ENCODE measurements around the gene DDHD1. TPM values are rescaled to one million over a fixed set of nuclear protein-coding genes. Genes with fewer than 3 reads are reported as not detected.
"Not testable (repeated sequence)": the region's sequence is repeated elsewhere in the genome, so short reads cannot be mapped to it uniquely, and the experiment has no call there.

Gene DDHD1
- total RNA-seq, 5 donors from 2014 or later (not counting 1 experiment from before 2014, with no cell fraction given) = 36.6 to 69.6 (median 45.4) TPM

DNA sequence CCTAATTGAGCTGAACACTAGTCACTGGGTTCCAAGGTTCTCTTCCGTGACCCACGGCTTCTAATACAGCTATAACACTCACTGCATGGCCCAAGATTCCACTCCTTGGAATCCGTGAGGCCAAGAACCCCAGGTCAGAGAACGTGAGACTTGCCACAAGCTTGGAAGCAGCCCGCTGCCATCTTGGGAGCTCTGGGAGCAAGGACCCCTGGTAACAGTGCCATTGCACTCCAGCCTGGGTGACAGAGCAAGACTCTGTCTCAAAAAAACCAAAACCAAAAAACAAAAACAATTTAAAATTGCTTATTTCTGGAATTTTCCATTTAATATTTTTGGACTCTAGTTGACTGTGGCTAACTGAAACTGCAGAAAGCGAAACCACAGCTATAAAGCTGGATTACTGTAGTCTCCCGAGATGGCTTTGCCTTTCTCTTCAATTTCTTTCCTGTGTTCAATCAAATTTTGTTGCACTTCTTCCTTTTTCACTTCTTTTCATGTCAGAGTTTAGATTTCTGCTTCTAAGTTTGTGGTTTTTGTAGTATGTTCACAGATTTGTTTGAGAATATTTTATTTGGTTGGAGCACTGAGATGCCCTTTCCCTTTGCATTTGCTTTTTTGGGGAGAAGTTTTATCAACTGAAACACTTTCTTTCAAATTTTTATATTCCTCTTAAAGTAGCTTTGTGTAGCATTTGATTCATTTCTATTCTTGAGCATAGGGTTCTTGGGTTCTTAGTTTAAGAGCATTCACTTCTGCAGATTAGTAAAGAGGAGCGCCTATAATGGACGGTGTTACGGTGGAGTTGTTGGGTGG lies 44.6 kb downstream of the DDHD1 start:
- Mint-ChIP-seq H3K27ac (no peak overlapping the region), H3K9me3 (no peaks in the 10 kb centered on the region), H3K36me3 (peaks cover 3% of the 10 kb centered on the region), H3K4me1 (peaks cover 7 to 15% (median 13%) of the 10 kb centered on the region in 3 donors), H3K27me3 (no peaks in the 10 kb centered on the region), H3K4me3 (no peak overlapping the region)
- H3K4me1 ChIP-seq (ENCODE audit: control insufficient read depth in 1 of 2, extremely low read depth in 1 of 2, insufficient read depth in 2 of 2, low read length in 2 of 2) = peaks cover 20 to 25% of the 10 kb centered on the region in 2 experiments
- H3K27me3 ChIP-seq (replicated peaks in 1 of 2; ENCODE audit: control insufficient read depth in 2 of 2, extremely low read depth in 1 of 2, insufficient read depth in 2 of 2, low read length in 1 of 2) = no peaks in the 10 kb centered on the region
- DNase-seq = peak in 2 of 35 experiments; percentile 33 to 41
- peak; percentile 43 to 77 (median 50) for ATAC-seq (replicated peaks in 1 of 4)
- CTCF ChIA-PET = interaction anchor here in 1 of 2 donors (0.8 to 3.7 kb wide), 4 partner anchors 17 to 54 kb away, joined by 3 to 23 read pairs (median 6); partner anchors contain the start of gene DDHD1
- 75% methylated on average over 5 of the region's 10 CpGs for WGBS (ENCODE audit: insufficient coverage)
- peak overlapping the region; percentile 34 to 72 for H3K4me3 ChIP-seq (ENCODE audit: control insufficient read depth in 1 of 2, extremely low read depth in 1 of 2, low read length in 1 of 2)
- H3K9me3 ChIP-seq = no peaks in the 10 kb centered on the region
- POLR2A ChIA-PET = interaction anchor here (1.4 to 2.6 kb wide), 2 partner anchors 44 kb away, joined by 5 to 16 read pairs; partner anchors contain the start of gene DDHD1 (in 2 of the 2)
- peak overlapping the region; percentile 78 for H3K27ac ChIP-seq (ENCODE audit: low read length)
- H3K36me3 ChIP-seq (ENCODE audit: control insufficient read depth in 2 of 2, extremely low read depth in 1 of 2, insufficient read depth in 1 of 2, low read length in 1 of 2) = no peaks in the 10 kb centered on the region

DNA sequence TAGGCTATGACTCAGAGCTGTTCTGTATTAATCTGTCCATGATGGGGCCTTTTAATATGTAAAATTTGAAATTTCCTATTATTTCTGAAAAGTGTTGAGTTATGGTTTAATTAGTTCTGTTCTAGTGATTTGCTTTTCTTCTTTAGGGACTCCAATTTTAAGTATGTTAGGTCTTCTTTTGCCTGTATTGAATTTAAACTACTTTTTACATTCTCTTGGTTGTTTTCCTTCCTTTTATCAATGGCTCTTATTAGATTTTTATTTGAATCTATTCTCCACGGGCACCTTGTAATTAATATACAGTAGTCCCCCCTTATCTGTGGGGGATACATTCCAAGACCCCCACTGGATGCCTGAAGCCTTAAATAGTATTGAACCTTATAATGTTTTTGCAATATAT lies 46.4 kb downstream of the DDHD1 start:
- peak overlapping the region; percentile 57 for H3K27ac ChIP-seq (ENCODE audit: low read length)
- Mint-ChIP-seq H3K9me3 (no peaks in the 10 kb centered on the region), H3K27ac (peak overlapping the region in 1 of 2 donors; percentile 79), H3K4me1 (peaks cover 7 to 15% (median 8%) of the 10 kb centered on the region in 3 donors), H3K36me3 (peaks cover 14% of the 10 kb centered on the region), H3K27me3 (no peaks in the 10 kb centered on the region), H3K4me3 (no peak overlapping the region)
- H3K27me3 ChIP-seq (replicated peaks in 1 of 2; ENCODE audit: control insufficient read depth in 2 of 2, extremely low read depth in 1 of 2, insufficient read depth in 2 of 2, low read length in 1 of 2) = no peaks in the 10 kb centered on the region
- no CpG with 5 or more reads among the region's 1 CpG for WGBS (ENCODE audit: insufficient coverage)
- H3K4me3 ChIP-seq (ENCODE audit: control insufficient read depth in 1 of 2, extremely low read depth in 1 of 2, low read length in 1 of 2) = no peak overlapping the region
- H3K9me3 ChIP-seq = no peaks in the 10 kb centered on the region
- POLR2A ChIA-PET = interaction anchor here in 1 of 2 donors (0.6 kb wide), 1 partner anchor 32 kb away, joined by 3 read pairs; no protein-coding TSS in a partner anchor
- H3K4me1 ChIP-seq (ENCODE audit: control insufficient read depth in 1 of 2, extremely low read depth in 1 of 2, insufficient read depth in 2 of 2, low read length in 2 of 2) = peaks cover 20 to 25% of the 10 kb centered on the region in 2 experiments
- ATAC-seq (replicated peaks in 1 of 4) (no peak), DNase-seq (no peak)
- CTCF ChIA-PET = no interaction called here
- peaks cover 0 to 2% of the 10 kb centered on the region in 2 donors for H3K36me3 ChIP-seq (ENCODE audit: control insufficient read depth in 2 of 2, extremely low read depth in 1 of 2, insufficient read depth in 1 of 2, low read length in 1 of 2)

DNA sequence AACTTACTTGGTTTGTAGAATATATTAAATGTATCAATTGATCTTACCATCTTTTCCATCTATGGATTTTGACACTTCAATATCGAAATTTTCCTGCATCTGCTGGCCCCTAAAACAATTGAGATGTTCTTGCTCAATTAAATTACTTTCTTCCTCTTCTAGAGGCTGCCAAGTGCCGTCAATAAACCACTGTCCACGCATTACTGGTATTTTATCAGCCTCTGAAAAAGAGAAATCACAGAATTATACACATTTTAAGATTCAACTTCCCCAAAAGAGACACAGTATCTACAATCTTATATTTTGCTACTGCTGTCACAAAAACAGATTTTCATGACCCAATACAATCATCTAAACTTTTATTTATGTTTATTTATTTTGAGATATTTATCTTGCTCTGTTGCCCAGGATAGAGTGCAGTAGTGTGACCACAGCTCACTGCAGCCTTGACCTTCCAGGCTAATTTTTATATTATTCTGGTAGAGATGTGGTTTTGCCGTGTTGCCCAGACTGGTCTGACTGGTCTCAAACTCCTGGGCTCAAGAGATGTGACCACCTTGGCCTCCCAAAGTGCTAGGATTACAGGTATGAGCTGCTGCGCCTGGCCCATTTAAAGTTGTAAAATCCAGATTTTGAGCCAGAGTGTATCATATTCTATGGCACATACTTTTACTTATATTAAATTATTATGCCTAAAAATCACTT lies 49.3 kb downstream of the DDHD1 start:
- Histone ChIP-seq H3K27me3 (replicated peaks in 1 of 2; ENCODE audit: control insufficient read depth in 2 of 2, extremely low read depth in 1 of 2, insufficient read depth in 2 of 2, low read length in 1 of 2) (no peaks in the 10 kb centered on the region), H3K27ac (ENCODE audit: low read length) (no peak overlapping the region), H3K4me3 (ENCODE audit: control insufficient read depth in 1 of 2, extremely low read depth in 1 of 2, low read length in 1 of 2) (no peak overlapping the region), H3K36me3 (ENCODE audit: control insufficient read depth in 2 of 2, extremely low read depth in 1 of 2, insufficient read depth in 1 of 2, low read length in 1 of 2) (peaks cover 0 to 2% of the 10 kb centered on the region in 2 donors), H3K4me1 (ENCODE audit: control insufficient read depth in 1 of 2, extremely low read depth in 1 of 2, insufficient read depth in 2 of 2, low read length in 2 of 2) (peaks cover 11 to 14% of the 10 kb centered on the region in 2 experiments), H3K9me3 (no peaks in the 10 kb centered on the region)
- 100% methylated on average over 2 of the region's 5 CpGs for WGBS (ENCODE audit: insufficient coverage)
- no peak for DNase-seq
- ChIA-PET POLR2A (no interaction called here), CTCF (interaction anchor here in 1 of 2 donors (0.6 kb wide), 1 partner anchor 17 kb away, joined by 3 read pairs; no protein-coding TSS in a partner anchor)
- Mint-ChIP-seq H3K4me3 (no peak overlapping the region), H3K9me3 (no peaks in the 10 kb centered on the region), H3K27me3 (no peaks in the 10 kb centered on the region), H3K4me1 (peaks cover 1 to 13% (median 7%) of the 10 kb centered on the region in 3 donors), H3K27ac (no peak overlapping the region), H3K36me3 (peaks cover 19% of the 10 kb centered on the region)
- no peak for ATAC-seq (replicated peaks in 1 of 4)

DNA sequence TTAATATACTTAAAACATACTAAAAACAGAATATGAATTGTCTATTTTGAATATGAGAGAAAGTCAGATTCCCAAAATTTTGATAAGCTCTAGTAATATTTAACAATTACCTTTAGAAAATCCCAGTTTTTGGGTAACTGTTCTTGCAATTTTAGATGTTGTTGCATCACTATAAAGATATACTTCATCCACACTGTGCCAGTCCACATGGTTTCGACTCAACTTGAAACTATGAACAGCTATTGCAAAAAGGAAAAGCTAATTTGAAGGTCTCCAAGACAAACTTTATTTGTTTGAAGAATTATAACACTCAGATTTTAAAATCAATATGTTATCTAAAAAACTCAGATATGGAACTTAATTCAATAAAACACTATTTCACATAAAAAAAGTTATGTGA lies 59.9 kb downstream of the DDHD1 start:
- peaks cover 48% of the 10 kb centered on the region for H3K36me3 Mint-ChIP-seq
- Histone ChIP-seq H3K9me3 (no peaks in the 10 kb centered on the region), H3K4me3 (ENCODE audit: control insufficient read depth in 1 of 2, extremely low read depth in 1 of 2, low read length in 1 of 2) (no peak overlapping the region), H3K27me3 (replicated peaks in 1 of 2; ENCODE audit: control insufficient read depth in 2 of 2, extremely low read depth in 1 of 2, insufficient read depth in 2 of 2, low read length in 1 of 2) (no peaks in the 10 kb centered on the region), H3K36me3 (ENCODE audit: control insufficient read depth in 2 of 2, extremely low read depth in 1 of 2, insufficient read depth in 1 of 2, low read length in 1 of 2) (peaks cover 0 to 11% of the 10 kb centered on the region in 2 donors), H3K4me1 (ENCODE audit: control insufficient read depth in 1 of 2, extremely low read depth in 1 of 2, insufficient read depth in 2 of 2, low read length in 2 of 2) (no peaks in the 10 kb centered on the region), H3K27ac (ENCODE audit: low read length) (no peak overlapping the region)
- ChIA-PET CTCF (interaction anchor here in 1 of 2 donors (1.0 kb wide), 1 partner anchor 9 kb away, joined by 3 read pairs; no protein-coding TSS in a partner anchor), POLR2A (no interaction called here)
- H3K27ac Mint-ChIP-seq = no peak overlapping the region
- ATAC-seq (replicated peaks in 1 of 4) (no peak), DNase-seq (no peak)
- no peaks in the 10 kb centered on the region for H3K27me3 Mint-ChIP-seq
- WGBS (ENCODE audit: insufficient coverage) = no CpG with 5 or more reads among the region's 1 CpG
- no peaks in the 10 kb centered on the region for H3K9me3 Mint-ChIP-seq
- H3K4me3 Mint-ChIP-seq = no peak overlapping the region
- peaks cover 5 to 9% (median 9%) of the 10 kb centered on the region in 3 donors for H3K4me1 Mint-ChIP-seq

DNA sequence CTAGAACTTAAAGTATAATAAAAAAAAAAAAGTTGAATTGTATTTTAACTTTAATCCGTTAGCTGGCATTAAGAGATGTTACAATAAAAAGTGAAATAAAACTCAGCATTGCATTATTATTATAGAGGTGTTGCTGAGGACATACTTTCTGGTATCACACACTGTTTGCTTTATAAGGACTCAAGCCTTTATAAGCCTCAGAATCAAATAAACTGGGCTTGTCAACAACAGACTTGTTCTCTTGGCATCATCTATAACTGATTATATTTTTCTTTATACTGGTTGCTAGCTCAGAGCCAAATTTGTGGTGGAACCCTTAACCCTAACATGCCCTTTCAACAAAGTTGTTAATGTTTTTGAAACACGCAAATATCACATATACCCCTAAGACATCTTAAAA lies 62.3 kb downstream of the DDHD1 start:
- H3K4me3 Mint-ChIP-seq = no peak overlapping the region
- WGBS (ENCODE audit: insufficient coverage) = no CpG with 5 or more reads among the region's 2 CpGs
- no peak overlapping the region for H3K27ac ChIP-seq (ENCODE audit: low read length)
- no peak overlapping the region for H3K27ac Mint-ChIP-seq
- DNase-seq (no peak), ATAC-seq (replicated peaks in 1 of 4) (no peak)
- H3K9me3 Mint-ChIP-seq = no peaks in the 10 kb centered on the region
- no peaks in the 10 kb centered on the region for H3K27me3 ChIP-seq (replicated peaks in 1 of 2; ENCODE audit: control insufficient read depth in 2 of 2, extremely low read depth in 1 of 2, insufficient read depth in 2 of 2, low read length in 1 of 2)
- no peak overlapping the region for H3K4me3 ChIP-seq (ENCODE audit: control insufficient read depth in 1 of 2, extremely low read depth in 1 of 2, low read length in 1 of 2)
- POLR2A ChIA-PET = interaction anchor here in 1 of 2 donors (0.6 kb wide), 1 partner anchor 9 kb away, joined by 4 read pairs; no protein-coding TSS in a partner anchor
- CTCF ChIA-PET = interaction anchor here in 1 of 2 donors (0.5 kb wide), 1 partner anchor 1393 kb away, joined by 4 read pairs; no protein-coding TSS in a partner anchor
- H3K4me1 Mint-ChIP-seq = peaks cover 18 to 26% (median 25%) of the 10 kb centered on the region in 3 donors
- no peaks in the 10 kb centered on the region for H3K4me1 ChIP-seq (ENCODE audit: control insufficient read depth in 1 of 2, extremely low read depth in 1 of 2, insufficient read depth in 2 of 2, low read length in 2 of 2)
- H3K36me3 Mint-ChIP-seq = peaks cover 68% of the 10 kb centered on the region
- H3K9me3 ChIP-seq = no peaks in the 10 kb centered on the region
- H3K36me3 ChIP-seq (ENCODE audit: control insufficient read depth in 2 of 2, extremely low read depth in 1 of 2, insufficient read depth in 1 of 2, low read length in 1 of 2) = peaks cover 0 to 11% of the 10 kb centered on the region in 2 donors
- no peaks in the 10 kb centered on the region for H3K27me3 Mint-ChIP-seq

- DNase-seq; H3K27me3 ChIP-seq (replicated peaks in 1 of 2; ENCODE audit: control insufficient read depth in 2 of 2, extremely low read depth in 1 of 2, insufficient read depth in 2 of 2, low read length in 1 of 2); ATAC-seq (replicated peaks in 1 of 4); H3K27ac ChIP-seq (ENCODE audit: low read length); H3K9me3 ChIP-seq; H3K4me3 Mint-ChIP-seq; CTCF ChIA-PET; H3K27me3 Mint-ChIP-seq; H3K4me3 ChIP-seq (ENCODE audit: control insufficient read depth in 1 of 2, extremely low read depth in 1 of 2, low read length in 1 of 2); H3K27ac Mint-ChIP-seq; H3K9me3 Mint-ChIP-seq; H3K4me1 ChIP-seq (ENCODE audit: control insufficient read depth in 1 of 2, extremely low read depth in 1 of 2, insufficient read depth in 2 of 2, low read length in 2 of 2); POLR2A ChIA-PET: not testable (repeated sequence)
- 96% methylated on average over 6 of the region's 7 CpGs for WGBS (ENCODE audit: insufficient coverage)
- peaks cover 18 to 33% (median 28%) of the 10 kb centered on the region in 3 donors for H3K4me1 Mint-ChIP-seq
- H3K36me3 ChIP-seq (ENCODE audit: control insufficient read depth in 2 of 2, extremely low read depth in 1 of 2, insufficient read depth in 1 of 2, low read length in 1 of 2) = peaks cover 3 to 18% of the 10 kb centered on the region in 2 donors
- peaks cover 68% of the 10 kb centered on the region for H3K36me3 Mint-ChIP-seq
Measured at GRCh38 chr14:53084954-53085353, 68.2 kb downstream of the DDHD1 start.

Measured in T-cell (primary cell).